HepG2 (cell line): ENCODE data around the gene NCOA5. TPM values are rescaled to one million over a fixed set of nuclear protein-coding genes. Genes with fewer than 3 reads are reported as not detected.

Experiments
- ATAC-seq: fragments of 200-7000 bp; cut with Tn5 transposase; 3 replicates; pipeline ENCODE4 v1.9.1; 2020; ENCODE audit warnings: mild to moderate bottlenecking, moderate library complexity
- BruUV-seq: library from RNA; stranded (reverse); fragments of 400-500 nt; replicated peaks from 2 replicates; lab custom pipeline; 2021; lab: Mats Ljungman, UMichigan
- CTCF ChIA-PET: fragments of 300-600 bp; formaldehyde crosslinking; extraction: SDS; loops from one replicate; lab custom pipeline; 2021; ENCODE audit warnings: low total read pairs, inconsistent platforms, low intra/inter-chr PET ratio; lab: Yijun Ruan, JAX
- POLR2A ChIA-PET: fragments of 350-600 bp; sonication (Branson Sonifier 250); formaldehyde crosslinking; loops from one replicate; lab custom pipeline; 2020; ENCODE audit warnings: antibody characterized with exemption, inconsistent platforms; lab: Yijun Ruan, JAX
- DNase-seq: peaks from one replicate; pipeline ENCODE4 v3.0.0-alpha.2; 2015; ENCODE audit warnings: low spot score
- FAIRE-seq: peaks from 3 replicates; lab custom pipeline; 2011; peaks lifted over from hg19 to GRCh38; lab: Jason Lieb, UNC
- H2AFZ ChIP-seq: one replicate; pipeline ENCODE4 v1.6.1; 2011; ENCODE audit warnings: low read length, inconsistent platforms
- H3K27ac ChIP-seq: fragments of 300-600 bp; 3 replicates; pipeline ENCODE4 v1.8.0; 2011; ENCODE audit warnings: mixed run types, mild to moderate bottlenecking, mixed read lengths, low read length, inconsistent platforms; ENCODE audit not compliant: insufficient read depth; ENCODE audit errors: extremely low read length
- H3K27me3 ChIP-seq, 2 experiments: fragments of 200-600 bp in 1 of 2; 2 replicates in 1 of 2; 3 replicates in 1 of 2; pipeline versions ENCODE4 v1.6.0 to v1.8.0; 2011; ENCODE audit warnings: low read length in 2 of 2, mild to moderate bottlenecking in 2 of 2, moderate library complexity in 2 of 2, inconsistent platforms in 1 of 2; ENCODE audit not compliant: insufficient read depth in 2 of 2, control insufficient read depth in 1 of 2
- H3K36me3 ChIP-seq, 2 experiments: fragments of 200-600 bp in 1 of 2; replicated peaks in 1 of 2; 2 replicates in 1 of 2; 3 replicates in 1 of 2; pipeline versions ENCODE4 v1.5.1 to v1.8.0; 2011; ENCODE audit warnings: low read length in 2 of 2, inconsistent platforms in 1 of 2; ENCODE audit not compliant: insufficient read depth in 2 of 2, control insufficient read depth in 1 of 2
- H3K4me1 ChIP-seq: 2 replicates; pipeline ENCODE4 v1.5.1; 2012; ENCODE audit warnings: low read length, inconsistent platforms; ENCODE audit not compliant: insufficient read depth
- H3K4me2 ChIP-seq: 2 replicates; pipeline ENCODE4 v1.6.0; 2011; ENCODE audit warnings: low read depth, low read length, inconsistent platforms
- H3K4me3 ChIP-seq, 3 experiments: fragments of 200-600 bp in 1 of 3; sonication (generic), shearing (Covaris generic) in 1 of 3; replicated peaks in 1 of 3; 2 replicates each; pipeline ENCODE4 v1.5.1; 2011 to 2016; ENCODE audit warnings: low read length in 3 of 3, inconsistent platforms in 2 of 3, low read depth in 2 of 3, mild to moderate bottlenecking in 2 of 3, control low read depth in 1 of 3, mixed read lengths in 1 of 3; ENCODE audit not compliant: insufficient read depth in 1 of 3
- H3K79me2 ChIP-seq: one replicate; pipeline ENCODE4 v1.6.1; 2011; ENCODE audit warnings: low read length, inconsistent platforms; ENCODE audit not compliant: insufficient read depth
- H3K9ac ChIP-seq: 2 replicates; pipeline ENCODE4 v1.6.0; 2011; ENCODE audit warnings: mild to moderate bottlenecking, low read depth, low read length, inconsistent platforms; ENCODE audit not compliant: insufficient read depth
- H3K9me3 ChIP-seq: 2 replicates; pipeline ENCODE4 v1.5.1; 2012; ENCODE audit warnings: mild to moderate bottlenecking, low read length
- H4K20me1 ChIP-seq: 2 replicates; pipeline ENCODE4 v1.6.0; 2011; ENCODE audit warnings: inconsistent platforms, mild to moderate bottlenecking, low read length, moderate library complexity; ENCODE audit not compliant: insufficient read depth
- ETV6 ChIP-seq: sonication (generic); formaldehyde crosslinking; conservative IDR thresholded peaks from 2 replicates; pipeline ENCODE4 v1.4.0; 2020; ENCODE audit warnings: missing genetic modification reagents
- FIP1L1 ChIP-seq: fragments of 200-400 bp; formaldehyde crosslinking; IDR thresholded peaks from 2 replicates; pipeline ENCODE4 v1.6.1; 2018; ENCODE audit warnings: low read depth, mild to moderate bottlenecking, low read length, moderate library complexity, borderline replicate concordance; ENCODE audit not compliant: insufficient read depth
- HOMEZ ChIP-seq: IDR thresholded peaks from 2 replicates; pipeline ENCODE4 v1.6.1; 2016; ENCODE audit warnings: low read depth
- MLLT10 ChIP-seq: sonication (generic); formaldehyde crosslinking; IDR thresholded peaks from 2 replicates; pipeline ENCODE4 v1.4.0; 2020; ENCODE audit warnings: missing genetic modification reagents
- TCF12 ChIP-seq, 2 experiments: fragments of 450-650 bp in 1 of 2; sonication (generic) in 1 of 2; formaldehyde crosslinking in 1 of 2; IDR thresholded peaks; 2 replicates each; pipeline versions ENCODE4 v1.6.1 to v1.8.0; 2017 to 2022; ENCODE audit warnings: antibody characterized with exemption in 1 of 2, mild to moderate bottlenecking in 1 of 2, missing genetic modification reagents in 1 of 2, moderate library complexity in 1 of 2
- ZNF367 ChIP-seq: sonication (generic); formaldehyde crosslinking; IDR thresholded peaks from 2 replicates; pipeline ENCODE4 v1.4.0; 2020; ENCODE audit warnings: missing genetic modification reagents, borderline replicate concordance
- WGBS: methylation state at CpG from one replicate; pipeline ENCODE4 v1.1.6; 2017; ENCODE audit warnings: low lambda C conversion rate; 5-methylcytosine and 5-hydroxymethylcytosine counted together
- in situ Hi-C: cut with HindIII; loops from 2 replicates; pipeline ENCODE4 v1.10.0; 2017; ENCODE audit warnings: low pct_unique_long_range_greater_than_20kb; ENCODE audit not compliant: extremely low pct_ligation_motif_present
- intact Hi-C: fragments of 100-400 bp; cut with micrococcal nuclease; formaldehyde crosslinking; loops from one replicate; pipeline ENCODE4 v1.10.0; 2022; ENCODE audit not compliant: unreplicated experiment
- polyA plus RNA-seq, 8 experiments: library from polyadenylated mRNA; depleted of rRNA in 3 of 8; stranded (reverse) in 7 of 8; unstranded in 1 of 8; fragments of >200 nt; fragmentation: Illumina TruSeq in 4 of 8; extraction: Trizol in 4 of 8; gene quantifications; 2 replicates each; pipeline versions ENCODE4 v1.2.1 to v1.2.3, GENCODE V29; 2011 to 2016; ENCODE audit warnings: low read depth in 4 of 8, missing spikeins in 1 of 8, mixed read lengths in 1 of 8; ENCODE audit not compliant: insufficient read depth in 1 of 8
- total RNA-seq, 5 experiments: library from RNA; depleted of rRNA; stranded (reverse); fragments of >200 nt; fragmentation: Illumina TruSeq; extraction: Trizol; gene quantifications; 2 replicates each; pipeline ENCODE4 v1.2.3, GENCODE V29; 2016; ENCODE audit warnings: low read depth in 1 of 5
- TF ChIP-seq, protein P1 (sequence below): sonication (generic); formaldehyde crosslinking; IDR thresholded peaks from 2 replicates; pipeline ENCODE4 v1.4.0; 2020; ENCODE audit warnings: low read depth, missing genetic modification reagents

NCOA5 gene
- total and polyA plus RNA-seq, 2 of the 13 experiments (the other 11 are each of a cell fraction or from before 2014, with no cell fraction given): 16.5 to 28.4 TPM

DNA sequence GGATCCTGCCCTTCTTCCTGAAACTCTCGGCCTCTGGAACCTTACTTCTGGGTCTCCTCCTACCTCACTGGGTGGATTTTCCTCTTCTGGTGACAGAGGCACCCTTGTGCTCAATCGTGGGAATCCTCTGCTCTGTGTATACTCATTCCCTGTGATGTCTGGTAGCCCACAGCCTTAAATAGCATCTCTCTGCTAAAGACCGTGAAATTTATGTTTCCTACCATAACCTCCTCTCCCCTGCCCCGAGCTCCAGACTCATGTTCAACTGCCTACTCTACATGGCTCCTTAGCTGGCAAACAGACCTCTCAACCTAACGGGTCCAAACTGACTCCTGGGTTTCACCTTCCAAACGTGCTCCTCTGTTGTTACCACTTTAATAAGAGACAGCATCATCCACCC is 71.2 kb downstream of the NCOA5 start:
- FAIRE-seq: no peak
- Histone ChIP-seq H3K27me3 (peaks cover 0 to 3% of the 10 kb centered on the region in 2 experiments; a peak in 1 of 5 replicates), H3K36me3 (no peaks in the 10 kb centered on the region), H3K9me3 (no peaks in the 10 kb centered on the region), H3K9ac (no peak overlapping the region), H3K4me3 (no peak overlapping the region), H3K79me2 (no peaks in the 10 kb centered on the region)
- in situ Hi-C loops: no loop called here
- WGBS: 32% methylated on average over 6 of the region's 6 CpGs
- TF ChIP-seq ETV6 (CRISPR knock-in tag): no peak
- no peak for TF ChIP-seq MLLT10 (CRISPR knock-in tag)
- TF ChIP-seq HOMEZ: no peak
- no peak for TF ChIP-seq FIP1L1
- TF ChIP-seq ZNF367: no peak
- TF ChIP-seq, protein P1, sequence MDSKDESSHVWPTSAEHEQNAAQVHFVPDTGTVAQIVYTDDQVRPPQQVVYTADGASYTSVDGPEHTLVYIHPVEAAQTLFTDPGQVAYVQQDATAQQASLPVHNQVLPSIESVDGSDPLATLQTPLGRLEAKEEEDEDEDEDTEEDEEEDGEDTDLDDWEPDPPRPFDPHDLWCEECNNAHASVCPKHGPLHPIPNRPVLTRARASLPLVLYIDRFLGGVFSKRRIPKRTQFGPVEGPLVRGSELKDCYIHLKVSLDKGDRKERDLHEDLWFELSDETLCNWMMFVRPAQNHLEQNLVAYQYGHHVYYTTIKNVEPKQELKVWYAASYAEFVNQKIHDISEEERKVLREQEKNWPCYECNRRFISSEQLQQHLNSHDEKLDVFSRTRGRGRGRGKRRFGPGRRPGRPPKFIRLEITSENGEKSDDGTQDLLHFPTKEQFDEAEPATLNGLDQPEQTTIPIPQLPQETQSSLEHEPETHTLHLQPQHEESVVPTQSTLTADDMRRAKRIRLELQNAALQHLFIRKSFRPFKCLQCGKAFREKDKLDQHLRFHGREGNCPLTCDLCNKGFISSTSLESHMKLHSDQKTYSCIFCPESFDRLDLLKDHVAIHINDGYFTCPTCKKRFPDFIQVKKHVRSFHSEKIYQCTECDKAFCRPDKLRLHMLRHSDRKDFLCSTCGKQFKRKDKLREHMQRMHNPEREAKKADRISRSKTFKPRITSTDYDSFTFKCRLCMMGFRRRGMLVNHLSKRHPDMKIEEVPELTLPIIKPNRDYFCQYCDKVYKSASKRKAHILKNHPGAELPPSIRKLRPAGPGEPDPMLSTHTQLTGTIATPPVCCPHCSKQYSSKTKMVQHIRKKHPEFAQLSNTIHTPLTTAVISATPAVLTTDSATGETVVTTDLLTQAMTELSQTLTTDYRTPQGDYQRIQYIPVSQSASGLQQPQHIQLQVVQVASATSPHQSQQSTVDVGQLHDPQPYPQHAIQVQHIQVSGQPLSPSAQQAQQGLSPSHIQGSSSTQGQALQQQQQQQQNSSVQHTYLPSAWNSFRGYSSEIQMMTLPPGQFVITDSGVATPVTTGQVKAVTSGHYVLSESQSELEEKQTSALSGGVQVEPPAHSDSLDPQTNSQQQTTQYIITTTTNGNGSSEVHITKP (CRISPR knock-in tag): no peak
- no peak for TF ChIP-seq TCF12 (IDR thresholded peaks at IDR 0.05)
- TF ChIP-seq TCF12 (CRISPR knock-in tag; IDR thresholded peaks at IDR 0.05): no peak
- TF ChIP-seq, all 625 proteins: peak for 0
- ATAC-seq (no peak), DNase-seq (no peak)
- no peak overlapping the region for H3K27ac ChIP-seq
- H3K4me1 ChIP-seq: peaks cover 68% of the 10 kb centered on the region
- CTCF ChIA-PET: no interaction called here
- intact Hi-C loops: no loop called here
- no peak overlapping the region for H2AFZ ChIP-seq
- no peak overlapping the region for H3K4me2 ChIP-seq
- POLR2A ChIA-PET: no interaction called here
- peaks cover 13% of the 10 kb centered on the region; the same call in 1 of the 2 replicates for H4K20me1 ChIP-seq
- no TSS peak for BruUV-seq
